H9 (cell line): ENCODE results near the gene ZNF600. TPM values are rescaled to one million over a fixed set of nuclear protein-coding genes. Genes with fewer than 3 reads are reported as not detected.

Experiments used
- DNase-seq: peaks from one replicate; pipeline ENCODE4 v3.0.0-alpha.2; 2017
- H2AFZ ChIP-seq: one replicate; pipeline ENCODE4 v1.6.1; 2013; ENCODE audit warnings: mild to moderate bottlenecking, low read length, control low read depth, moderate library complexity
- H2AK5ac ChIP-seq: 2 replicates; pipeline ENCODE4 v1.6.1; 2013; ENCODE audit warnings: low read length, control low read depth, mixed read lengths; ENCODE audit not compliant: insufficient read length
- H2BK120ac ChIP-seq: one replicate; pipeline ENCODE4 v1.6.1; 2013; ENCODE audit warnings: low read depth, mild to moderate bottlenecking, low read length, control low read depth, inconsistent platforms; ENCODE audit not compliant: poor library complexity, severe bottlenecking
- H2BK12ac ChIP-seq: 2 replicates; pipeline ENCODE4 v1.6.1; 2013; ENCODE audit warnings: low read length, control low read depth, mixed read lengths, low read depth; ENCODE audit not compliant: insufficient read length
- H2BK15ac ChIP-seq: 2 replicates; pipeline ENCODE4 v1.6.1; 2013; ENCODE audit warnings: low read depth, low read length, control low read depth
- H2BK20ac ChIP-seq: one replicate; pipeline ENCODE4 v1.6.1; 2013; ENCODE audit warnings: low read depth, mild to moderate bottlenecking, low read length, control low read depth, inconsistent platforms; ENCODE audit not compliant: poor library complexity, severe bottlenecking
- H2BK5ac ChIP-seq: 2 replicates; pipeline ENCODE4 v1.6.1; 2013; ENCODE audit warnings: low read length, control low read depth, mixed read lengths; ENCODE audit not compliant: insufficient read length
- H3K14ac ChIP-seq: 2 replicates; pipeline ENCODE4 v1.6.1; 2013; ENCODE audit warnings: low read length, control low read depth; ENCODE audit not compliant: insufficient read depth
- H3K18ac ChIP-seq: 2 replicates; pipeline ENCODE4 v1.6.1; 2013; ENCODE audit warnings: low read depth, mild to moderate bottlenecking, mixed read lengths, low read length, control low read depth; ENCODE audit not compliant: insufficient read length
- H3K23ac ChIP-seq: 2 replicates; pipeline ENCODE4 v1.6.1; 2013; ENCODE audit warnings: low read length, control low read depth, mixed read lengths, low read depth; ENCODE audit not compliant: insufficient read length
- H3K23me2 ChIP-seq: 2 replicates; pipeline ENCODE4 v1.6.1; 2013; ENCODE audit warnings: low read depth, mild to moderate bottlenecking, mixed read lengths, low read length, control low read depth; ENCODE audit not compliant: insufficient read length, poor library complexity, severe bottlenecking
- H3K27ac ChIP-seq: 2 replicates; pipeline ENCODE4 v1.5.1; 2013; ENCODE audit warnings: low read length, control low read depth, mixed read lengths, low read depth; ENCODE audit not compliant: insufficient read length
- H3K27me3 ChIP-seq: 2 replicates; pipeline ENCODE4 v1.6.1; 2013; ENCODE audit warnings: low read length, control low read depth, inconsistent platforms; ENCODE audit not compliant: insufficient read depth
- H3K4ac ChIP-seq: 2 replicates; pipeline ENCODE4 v1.6.1; 2013; ENCODE audit warnings: low read depth, mild to moderate bottlenecking, control low read depth, inconsistent platforms, low read length, moderate library complexity
- H3K4me1 ChIP-seq: 2 replicates; pipeline ENCODE4 v1.6.1; 2013; ENCODE audit warnings: low read length, control low read depth, inconsistent platforms; ENCODE audit not compliant: insufficient read depth
- H3K4me2 ChIP-seq: 2 replicates; pipeline ENCODE4 v1.6.1; 2013; ENCODE audit warnings: low read length, control low read depth, mixed read lengths; ENCODE audit not compliant: insufficient read length, insufficient read depth
- H3K56ac ChIP-seq: 2 replicates; pipeline ENCODE4 v1.6.1; 2013; ENCODE audit warnings: low read depth, mild to moderate bottlenecking, mixed read lengths, low read length, control low read depth; ENCODE audit not compliant: insufficient read length
- H3K79me1 ChIP-seq: 2 replicates; pipeline ENCODE4 v1.6.1; 2013; ENCODE audit warnings: low read depth, mild to moderate bottlenecking, moderate library complexity, low read length, control low read depth, inconsistent platforms; ENCODE audit not compliant: insufficient read depth, poor library complexity, severe bottlenecking
- H3K79me2 ChIP-seq: 2 replicates; pipeline ENCODE4 v1.6.1; 2013; ENCODE audit warnings: low read length, control low read depth, inconsistent platforms; ENCODE audit not compliant: insufficient read depth
- H3K9ac ChIP-seq: 2 replicates; pipeline ENCODE4 v1.6.1; 2013; ENCODE audit warnings: low read length, control low read depth, mixed read lengths; ENCODE audit not compliant: insufficient read length; ENCODE audit errors: extremely low read depth
- H3K9me3 ChIP-seq: one replicate; pipeline ENCODE4 v1.6.1; 2013; ENCODE audit warnings: low read depth, low read length, inconsistent platforms; ENCODE audit not compliant: control insufficient read depth
- H3T11ph ChIP-seq: one replicate; pipeline ENCODE4 v1.6.1; 2013; ENCODE audit warnings: mild to moderate bottlenecking, low read length, control low read depth, inconsistent platforms
- H4K20me1 ChIP-seq: one replicate; pipeline ENCODE4 v1.6.1; 2013; ENCODE audit not compliant: control insufficient read depth, insufficient read length, insufficient read depth
- H4K5ac ChIP-seq: 2 replicates; pipeline ENCODE4 v1.6.1; 2013; ENCODE audit warnings: low read depth, mild to moderate bottlenecking, mixed read lengths, low read length, control low read depth; ENCODE audit not compliant: insufficient read length
- H4K8ac ChIP-seq: replicated peaks from 2 replicates; pipeline ENCODE4 v1.6.1; 2013; ENCODE audit warnings: low read length, control low read depth, mixed read lengths, low read depth; ENCODE audit not compliant: insufficient read length
- H4K91ac ChIP-seq: 2 replicates; pipeline ENCODE4 v1.6.1; 2013; ENCODE audit warnings: low read depth, mild to moderate bottlenecking, moderate library complexity, mixed read lengths, low read length, control low read depth; ENCODE audit not compliant: insufficient read length
- H3K27ac Mint-ChIP-seq, 3 experiments: 2 replicates in 2 of 3; 3 replicates in 1 of 3; pipeline ENCODE4 v1.8.0; 2020 to 2021; ENCODE audit warnings: mixed read lengths in 3 of 3, mild to moderate bottlenecking in 1 of 3, moderate library complexity in 1 of 3
- H3K27me3 Mint-ChIP-seq: 2 replicates; pipeline ENCODE4 v1.8.0; 2021; ENCODE audit warnings: low read depth, mild to moderate bottlenecking, moderate library complexity, mixed read lengths
- H3K36me3 Mint-ChIP-seq, 3 experiments: 2 replicates in 2 of 3; 3 replicates in 1 of 3; pipeline ENCODE4 v1.8.0; 2020 to 2021; ENCODE audit warnings: low read depth in 3 of 3, mixed read lengths in 3 of 3; ENCODE audit not compliant: insufficient read depth in 1 of 3
- H3K4me1 Mint-ChIP-seq, 2 experiments: 2 replicates each; pipeline ENCODE4 v1.8.0; 2020; ENCODE audit warnings: mixed read lengths in 2 of 2
- H3K4me3 Mint-ChIP-seq, 2 experiments: 2 replicates in 1 of 2; 3 replicates in 1 of 2; pipeline ENCODE4 v1.8.0; 2020 to 2021; ENCODE audit warnings: mild to moderate bottlenecking in 2 of 2, mixed read lengths in 2 of 2, moderate library complexity in 1 of 2
- H3K9me3 Mint-ChIP-seq, 2 experiments: 2 replicates in 1 of 2; 3 replicates in 1 of 2; pipeline ENCODE4 v1.8.0; 2020; ENCODE audit warnings: mild to moderate bottlenecking in 2 of 2, mixed read lengths in 2 of 2, moderate library complexity in 1 of 2
- CTCF ChIP-seq: fragments of 200-600 bp; sonication (generic); conservative IDR thresholded peaks from 3 replicates; pipeline ENCODE4 v1.8.0; 2021; ENCODE audit warnings: antibody characterized with exemption, mild to moderate bottlenecking
- WGBS: extraction: QIAGEN DNeasy Blood & Tissue Kit; methylation state at CpG from one replicate; pipeline ENCODE4 v1.1.7; 2013; ENCODE audit warnings: missing lambda C conversion rate, low lambda C conversion rate, mixed read lengths; ENCODE audit not compliant: insufficient read length; ENCODE audit errors: extremely low coverage; 5-methylcytosine and 5-hydroxymethylcytosine counted together
- total RNA-seq: library from RNA; stranded (reverse); gene quantifications from 2 replicates; pipeline ENCODE4 v1.2.1, GENCODE V29; 2021

The ZNF600 gene
- total RNA-seq, 1 experiment from 2014 or later = 9.3 TPM

- H2BK5ac ChIP-seq = no peak overlapping the region
- no peak overlapping the region for H4K5ac ChIP-seq
- Mint-ChIP-seq H3K4me3 (no peak overlapping the region), H3K4me1 (peaks cover 11 to 18% of the 10 kb centered on the region in 2 experiments), H3K27ac (no peak overlapping the region), H3K36me3 (peaks cover 0 to 1% (median 0%) of the 10 kb centered on the region in 3 experiments; a peak in 1 of 7 replicates), H3K9me3 (peaks cover 11 to 19% of the 10 kb centered on the region in 2 experiments; a peak in 4 of 5 replicates), H3K27me3 (peaks cover 48% of the 10 kb centered on the region)
- no peak overlapping the region for H3K4me2 ChIP-seq
- H2BK12ac ChIP-seq = no peak overlapping the region
- no peak overlapping the region for H3K23ac ChIP-seq
- no peak overlapping the region for H2BK20ac ChIP-seq
- H2AFZ ChIP-seq = no peak overlapping the region
- H3T11ph ChIP-seq = no peak overlapping the region
- no peak overlapping the region for H2BK15ac ChIP-seq
- no peak overlapping the region for H3K4ac ChIP-seq
- H3K18ac ChIP-seq = no peak overlapping the region
- DNase-seq = no peak
- H4K20me1 ChIP-seq = no peaks in the 10 kb centered on the region
- H3K79me1 ChIP-seq = no peaks in the 10 kb centered on the region
- H3K14ac ChIP-seq = no peak overlapping the region
- H3K9me3 ChIP-seq = no peaks in the 10 kb centered on the region
- H2BK120ac ChIP-seq = no peak overlapping the region
- H2AK5ac ChIP-seq = no peak overlapping the region
- no peaks in the 10 kb centered on the region for H3K4me1 ChIP-seq
- no CpG with 5 or more reads among the region's 6 CpGs for WGBS
- no peak overlapping the region for H3K56ac ChIP-seq
- peaks cover 13% of the 10 kb centered on the region for H3K23me2 ChIP-seq
- H4K91ac ChIP-seq = no peak overlapping the region
- H3K9ac ChIP-seq = no peak overlapping the region
- H3K79me2 ChIP-seq = no peaks in the 10 kb centered on the region
- no peak overlapping the region for H3K27ac ChIP-seq
- TF ChIP-seq CTCF = no peak
- no peaks in the 10 kb centered on the region; the same call in 1 of the 2 replicates for H3K27me3 ChIP-seq
- H4K8ac ChIP-seq = no peak overlapping the region
Observed at GRCh38 chr19:52789440-52789839, 2.8 kb upstream of the ZNF600 start.
